HG03039 (cell line): ENCODE data around the gene POLR3H.
A peak's percentile ranks its signal among the peaks of the same experiment; 100 is the strongest.
"Not testable (repeated sequence)": the region's sequence is repeated elsewhere in the genome, so short reads cannot be mapped to it uniquely, and the experiment has no call there.

Source experiments
- ATAC-seq: cut with Tn5 transposase; IDR thresholded peaks from one replicate; pipeline ENCODE4 v1.9.1; 2021; ENCODE audit warnings: mild to moderate bottlenecking, moderate library complexity; ENCODE audit not compliant: unreplicated experiment

Gene POLR3H

GRCh38 chr22:41543854-41544670 lies at the start of gene POLR3H:
TSS of gene POLR3H (minus strand) at chr22:41544470. CDS start at chr22:41544101, 369 bp downstream.
- ATAC-seq: peak; percentile 80

GRCh38 chr22:41593336-41593960 lies 49.2 kb upstream of the POLR3H start:
- ATAC-seq: not testable (repeated sequence)

GRCh38 chr22:41589391-41590241 lies 45.3 kb upstream of the POLR3H start, which contains the start of gene PMM1:
TSS of gene PMM1 (minus strand) at chr22:41589840. CDS start at chr22:41589805, 35 bp downstream.
- peak; percentile 86 for ATAC-seq

- no peak for ATAC-seq
These were observed 43.1 kb upstream of the POLR3H start for GRCh38 chr22:41587347-41587723.

- ATAC-seq: no peak
These were observed 41.6 kb upstream of the POLR3H start for GRCh38 chr22:41585898-41586297.

- ATAC-seq: no peak
These were observed 40.6 kb upstream of the POLR3H start for GRCh38 chr22:41584881-41585280.

GRCh38 chr22:41582694-41583093 lies 38.4 kb upstream of the POLR3H start:
- ATAC-seq: no peak

- ATAC-seq: no peak
These were observed 35.7 kb upstream of the POLR3H start for GRCh38 chr22:41579997-41580355.

- ATAC-seq: no peak
These were observed 35.2 kb upstream of the POLR3H start for GRCh38 chr22:41579297-41579996.

- no peak for ATAC-seq
These were observed 34.5 kb upstream of the POLR3H start for GRCh38 chr22:41578818-41579217.

- no peak for ATAC-seq
These were observed 33.8 kb upstream of the POLR3H start for GRCh38 chr22:41578114-41578513.

GRCh38 chr22:41576877-41577276 lies 32.6 kb upstream of the POLR3H start:
- ATAC-seq: no peak

- ATAC-seq: no peak
These were observed 31.3 kb upstream of the POLR3H start for GRCh38 chr22:41575533-41575932.

- no peak for ATAC-seq
These were observed 30.6 kb upstream of the POLR3H start for GRCh38 chr22:41574847-41575381.

- no peak for ATAC-seq
These were observed 29.4 kb upstream of the POLR3H start for GRCh38 chr22:41573677-41574076.

GRCh38 chr22:41572305-41572704 lies 28.0 kb upstream of the POLR3H start:
- not testable (repeated sequence) for ATAC-seq

GRCh38 chr22:41571786-41572185 lies 27.5 kb upstream of the POLR3H start:
- no peak for ATAC-seq

GRCh38 chr22:41570221-41570620 lies 26.0 kb upstream of the POLR3H start:
- ATAC-seq: no peak

- ATAC-seq: no peak
These were observed 24.5 kb upstream of the POLR3H start for GRCh38 chr22:41568811-41569210.

- no peak for ATAC-seq
These were observed 23.2 kb upstream of the POLR3H start for GRCh38 chr22:41567512-41567768.
